Stimulated activated CD4-positive, alpha-beta T cell treated with anti-CD3 and anti-CD28 coated beads, Interleukin-2, amount 100 ng/mL, for 24 hours (primary cell): ENCODE data around the gene KIAA1755.

Experiments used
- DNase-seq, 2 donors: peaks; one replicate each; pipeline ENCODE4 v3.0.0-alpha.2; 2020

Gene KIAA1755

GRCh38 chr20:38201356-38201755, 59.2 kb downstream of the KIAA1755 start:
- DNase-seq: no peak

- DNase-seq: no peak
Measured at GRCh38 chr20:38200646-38201045, 59.9 kb downstream of the KIAA1755 start.

GRCh38 chr20:38199501-38200390, 60.8 kb downstream of the KIAA1755 start:
- DNase-seq: no peak

DNA sequence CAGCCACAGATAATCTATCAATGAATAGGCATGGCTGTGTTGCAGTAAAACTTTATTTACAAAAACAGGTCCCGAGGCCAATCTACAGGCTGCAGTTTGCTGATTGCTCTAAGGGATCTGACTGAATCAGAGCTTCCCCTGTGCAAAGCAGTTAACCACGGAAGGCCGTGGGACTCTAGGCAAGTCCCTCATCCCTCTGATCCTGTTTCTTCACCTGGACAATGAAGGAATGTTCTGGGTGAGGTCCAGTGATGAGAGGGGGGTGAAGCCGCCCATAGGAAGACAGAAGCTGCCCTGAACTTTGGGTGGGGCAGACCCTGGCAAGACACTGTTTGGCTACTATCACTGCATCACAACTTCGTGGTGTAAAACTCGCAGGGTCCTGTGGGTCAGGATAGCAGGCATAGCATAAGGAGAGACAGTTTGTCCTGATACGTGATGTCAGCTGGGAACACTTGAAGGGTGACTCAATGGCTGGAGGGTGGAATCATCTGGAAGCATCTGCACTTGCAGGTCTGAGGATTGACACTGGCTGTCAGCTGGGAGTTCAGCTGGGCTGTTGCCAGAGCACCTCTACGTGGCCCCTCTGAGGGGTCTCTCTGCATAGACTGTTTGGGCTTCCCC, 62.2 kb downstream of the KIAA1755 start:
- no peak for DNase-seq

- DNase-seq: no peak
Measured at GRCh38 chr20:38197619-38198018, 62.9 kb downstream of the KIAA1755 start.

DNA sequence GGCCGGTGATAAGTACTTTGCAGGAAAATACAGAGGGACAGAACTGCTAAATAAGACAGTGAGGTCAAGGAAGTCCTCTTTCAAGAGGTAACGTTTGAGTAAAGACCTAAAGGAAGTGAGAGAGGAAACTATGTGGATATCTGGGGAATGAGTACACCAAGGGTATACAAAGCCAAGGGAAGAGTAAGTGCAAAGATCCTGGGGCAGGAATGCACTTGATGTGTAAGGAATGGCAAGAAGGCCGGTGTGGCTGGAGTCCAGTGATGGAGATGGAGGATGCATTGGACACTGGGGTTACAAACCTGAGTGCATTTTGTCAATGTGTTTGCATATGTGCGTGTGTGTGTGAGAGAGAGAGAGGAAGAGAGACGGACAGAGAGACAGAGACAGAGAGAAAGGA, 63.3 kb downstream of the KIAA1755 start:
- DNase-seq: no peak

DNA sequence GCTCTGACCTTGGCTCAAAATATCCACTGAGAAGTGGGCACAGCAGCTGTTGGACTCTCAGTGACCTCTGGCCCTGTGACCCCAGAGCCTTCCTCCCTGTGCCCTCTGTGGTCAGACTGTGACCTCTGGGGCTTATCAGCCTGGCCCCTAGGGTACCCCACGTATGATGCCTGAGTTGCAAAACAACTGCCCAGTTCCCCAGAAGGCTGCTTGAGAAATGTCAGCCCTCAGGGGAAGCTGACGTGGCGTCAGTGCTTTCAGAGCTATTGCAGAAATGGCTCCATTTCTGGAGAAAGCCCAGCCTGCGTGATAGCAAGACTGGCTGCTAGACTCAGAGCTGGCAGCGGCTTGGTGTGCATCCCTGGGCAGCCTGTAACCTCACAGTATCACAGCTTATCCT, 63.9 kb downstream of the KIAA1755 start:
- no peak for DNase-seq

DNA sequence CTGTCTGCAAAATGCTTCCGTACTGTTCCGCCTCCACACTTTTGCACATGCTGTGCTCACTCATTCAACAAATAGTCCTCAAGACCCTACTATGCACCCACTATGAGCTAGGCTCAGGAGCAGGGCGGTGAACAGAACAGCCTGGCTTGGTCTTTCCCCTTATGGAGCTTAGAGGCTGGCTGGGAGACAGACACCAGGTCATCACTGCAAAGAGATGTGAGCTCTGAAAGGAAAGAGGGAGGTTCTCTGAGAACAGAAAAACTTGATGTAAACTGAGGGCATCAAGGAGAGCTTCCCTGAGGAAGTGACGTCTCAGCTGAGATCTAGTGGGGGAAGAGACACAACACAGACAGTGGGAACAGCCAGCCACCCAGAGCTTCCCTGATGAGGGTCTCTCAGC, 64.5 kb downstream of the KIAA1755 start:
- no peak for DNase-seq

DNA sequence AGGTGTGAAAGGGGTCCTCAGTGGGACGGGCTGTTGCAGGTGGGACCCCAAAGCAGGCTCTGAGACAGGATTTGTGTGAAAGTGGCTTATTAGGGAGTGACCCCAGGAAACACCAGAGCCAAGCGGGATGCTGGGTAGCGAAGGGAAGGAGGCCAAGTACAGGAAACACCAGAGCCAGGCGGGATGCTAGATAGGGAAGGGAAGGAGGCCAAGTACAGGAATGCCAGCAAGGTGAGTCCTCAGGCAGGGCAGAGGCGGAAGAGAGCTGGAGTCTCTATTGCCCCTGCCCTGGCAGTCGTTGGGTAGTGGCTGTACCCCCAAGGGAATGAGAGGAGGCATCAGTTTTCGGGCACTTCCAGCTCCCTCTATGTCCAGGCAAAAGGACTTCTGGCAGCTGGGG, 65.0 kb downstream of the KIAA1755 start:
- no peak for DNase-seq

- DNase-seq: no peak
Measured at GRCh38 chr20:38194971-38195504, 65.5 kb downstream of the KIAA1755 start.

GRCh38 chr20:38193586-38194105, 66.9 kb downstream of the KIAA1755 start:
- DNase-seq: no peak

DNA sequence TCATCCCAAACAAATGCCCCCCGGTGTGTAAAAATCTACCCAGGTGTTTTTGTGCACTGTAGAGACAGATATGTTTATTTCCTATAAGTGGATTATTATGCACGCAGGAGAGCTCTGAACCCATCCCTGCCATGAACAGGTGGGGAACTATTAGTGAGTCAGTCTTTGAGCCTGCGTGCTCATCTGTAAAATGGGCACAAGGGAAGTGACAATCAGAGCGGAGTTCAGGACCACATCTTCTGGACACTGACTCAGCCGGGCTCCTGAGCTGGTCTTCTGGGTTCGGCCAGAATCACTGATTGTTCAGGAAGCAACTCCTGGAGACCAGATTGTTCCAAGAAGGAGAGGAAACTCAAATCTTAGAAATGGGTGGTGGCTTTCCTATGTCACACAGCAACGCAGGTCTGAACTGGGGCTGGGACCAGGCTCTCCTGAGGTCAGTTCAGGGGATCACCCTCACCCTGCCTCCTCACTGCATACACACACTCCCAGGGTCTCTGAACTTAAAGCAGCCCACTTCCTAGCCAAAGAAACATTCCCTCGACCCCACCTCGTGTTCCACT, 68.1 kb downstream of the KIAA1755 start:
- no peak for DNase-seq

- no peak for DNase-seq
Measured at GRCh38 chr20:38191654-38192053, 68.9 kb downstream of the KIAA1755 start.

DNA sequence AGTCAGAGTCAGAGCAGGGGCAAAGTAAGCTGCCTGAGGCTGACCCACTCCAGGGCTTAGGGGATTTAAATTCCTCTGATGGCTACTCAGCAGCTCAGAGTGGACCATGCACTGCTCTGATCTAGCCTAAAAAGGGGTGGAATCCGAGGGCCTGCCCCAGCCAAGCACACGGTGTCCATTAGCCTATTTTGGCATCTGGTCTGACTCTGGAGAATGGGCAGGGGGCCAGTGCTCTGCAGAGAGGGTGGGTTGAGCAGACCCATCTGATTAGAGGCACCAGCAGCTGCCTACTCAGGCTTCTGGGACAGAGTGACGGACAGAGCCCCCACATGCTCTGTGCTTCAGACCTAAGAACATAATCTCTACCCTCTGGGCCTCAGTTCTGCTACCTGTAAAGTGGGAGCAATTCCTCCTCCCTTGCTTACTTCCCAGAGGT, 69.6 kb downstream of the KIAA1755 start:
- DNase-seq: no peak

DNA sequence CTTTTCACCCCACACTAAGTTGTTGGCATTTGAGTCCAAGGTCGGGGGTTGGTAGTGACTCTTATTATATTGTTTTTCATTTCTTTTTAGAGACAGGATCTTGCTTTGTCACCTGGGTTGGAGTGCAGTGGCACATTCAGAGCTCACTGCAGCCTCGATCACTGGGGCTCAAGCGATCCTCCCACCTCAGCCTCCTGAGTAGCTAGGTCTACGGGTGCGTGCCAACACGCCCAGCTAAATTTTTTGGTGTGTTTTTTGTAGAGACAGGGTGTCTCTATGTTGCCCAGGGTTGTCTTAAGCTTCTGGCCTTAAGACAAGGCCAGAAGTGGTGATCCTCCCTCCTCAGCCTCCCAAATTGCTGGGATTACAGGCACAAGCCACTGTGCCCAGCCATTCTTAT, 70.4 kb downstream of the KIAA1755 start:
- DNase-seq: no peak

- no peak for DNase-seq
Measured at GRCh38 chr20:38187517-38187916, 73.0 kb downstream of the KIAA1755 start.

DNA sequence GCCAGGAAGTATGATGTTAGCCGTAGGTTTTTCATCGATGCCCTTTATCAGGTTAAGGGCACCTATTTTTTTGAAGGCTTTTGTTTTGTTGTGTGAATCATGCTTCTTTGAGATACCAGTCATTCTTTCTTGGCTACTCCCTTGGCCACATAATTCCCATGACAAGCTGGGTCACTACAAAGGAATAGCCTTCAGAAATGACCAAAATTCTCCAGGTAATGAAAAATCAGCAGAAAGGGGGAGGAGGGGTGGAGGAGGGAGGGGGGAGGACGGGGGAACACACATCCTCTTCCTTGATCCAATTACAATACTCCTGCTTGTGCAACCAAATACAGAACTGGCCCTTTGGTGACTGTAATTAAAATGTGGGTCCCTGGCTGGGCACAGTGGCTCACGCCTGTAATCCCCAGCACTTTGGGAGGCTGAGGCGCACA, 73.7 kb downstream of the KIAA1755 start:
- no peak for DNase-seq

- DNase-seq: no peak
Measured at GRCh38 chr20:38184101-38184500, 76.4 kb downstream of the KIAA1755 start.

- DNase-seq: no peak
Measured at GRCh38 chr20:38181971-38182370, 78.6 kb downstream of the KIAA1755 start.

DNA sequence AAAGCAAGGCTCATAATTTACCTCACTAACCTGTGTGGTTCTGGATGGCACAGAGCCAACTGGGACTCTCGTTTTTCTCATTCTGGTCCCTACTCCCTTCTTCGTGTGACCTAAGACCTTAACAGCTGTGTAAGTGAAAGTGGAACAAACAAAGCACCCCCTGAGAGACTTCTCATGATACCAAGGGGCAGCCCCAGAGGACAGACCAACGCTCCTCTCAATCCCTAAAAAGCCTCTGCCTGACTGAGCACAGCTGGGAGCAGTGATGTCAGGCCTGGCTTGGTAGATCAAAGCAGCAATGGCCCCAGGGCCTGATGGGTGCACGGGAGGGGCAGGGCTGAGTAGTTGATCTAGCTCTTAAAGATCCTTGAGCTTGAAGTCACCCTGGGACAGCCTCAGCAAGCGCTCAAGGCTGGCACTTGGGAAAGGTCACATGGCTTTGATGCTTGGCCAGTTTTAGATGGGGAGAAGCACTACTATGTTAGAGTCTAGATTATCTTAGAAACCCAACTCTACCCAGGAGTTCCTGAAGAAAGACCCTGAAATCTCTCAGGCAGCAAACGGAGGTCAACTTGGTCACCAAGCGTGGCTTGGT, 79.2 kb downstream of the KIAA1755 start:
- no peak for DNase-seq

GRCh38 chr20:38180781-38181180, 79.8 kb downstream of the KIAA1755 start:
- DNase-seq: no peak

DNA sequence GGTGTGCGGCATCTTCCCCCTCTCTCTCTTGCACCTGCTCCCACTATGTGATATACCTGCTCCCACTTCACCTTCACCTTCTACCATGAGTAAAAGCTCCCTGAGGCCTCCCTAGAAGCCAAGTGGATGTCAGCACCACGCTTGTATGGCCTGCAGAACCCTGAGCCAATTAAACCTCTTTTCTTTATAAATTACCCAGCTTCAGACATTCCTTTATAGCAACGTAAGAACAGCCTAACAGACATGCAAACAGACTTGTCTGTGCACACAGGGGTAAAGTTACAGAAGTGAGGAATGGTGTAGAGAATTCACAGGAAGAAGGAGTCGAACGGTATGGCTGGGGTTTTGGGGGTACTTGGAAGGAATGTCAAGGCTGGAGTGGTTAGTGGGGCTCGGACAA, 80.7 kb downstream of the KIAA1755 start:
- DNase-seq: no peak

DNA sequence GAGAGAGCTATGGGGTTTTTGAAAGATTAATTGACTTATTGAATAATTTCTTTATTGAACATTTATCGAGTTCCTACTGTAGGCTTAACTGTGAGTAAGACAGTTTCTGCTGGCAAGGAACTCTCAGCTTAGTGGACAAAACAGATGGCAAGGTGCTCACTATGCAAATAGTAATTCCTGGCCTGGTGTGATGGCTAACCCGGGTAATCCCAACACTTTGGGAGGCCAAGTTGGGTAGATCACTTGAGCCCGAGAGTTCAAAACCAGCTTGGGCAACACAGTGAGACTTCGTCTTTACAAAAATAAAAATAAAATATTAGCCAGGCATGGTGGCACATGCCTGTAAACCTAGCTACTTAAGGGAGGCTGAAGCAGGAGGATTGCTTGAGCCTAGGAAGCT, 82.0 kb downstream of the KIAA1755 start:
- no peak for DNase-seq
